Activated naive CD8-positive, alpha-beta T cell (primary cell): ENCODE measurements around the gene MAP3K14.

Experiments
- H3K27ac Mint-ChIP-seq: one replicate; pipeline ENCODE4 v1.8.0; 2021; ENCODE audit warnings: mixed read lengths
- H3K27me3 Mint-ChIP-seq: one replicate; pipeline ENCODE4 v1.8.0; 2021; ENCODE audit warnings: mixed read lengths
- H3K36me3 Mint-ChIP-seq: one replicate; pipeline ENCODE4 v1.8.0; 2021; ENCODE audit warnings: mixed read lengths
- H3K4me1 Mint-ChIP-seq: one replicate; pipeline ENCODE4 v1.8.0; 2021; ENCODE audit warnings: low read depth, mixed read lengths
- H3K4me3 Mint-ChIP-seq: one replicate; pipeline ENCODE4 v1.8.0; 2021; ENCODE audit warnings: mild to moderate bottlenecking, mixed read lengths
- H3K9me3 Mint-ChIP-seq: one replicate; pipeline ENCODE4 v1.8.0; 2021; ENCODE audit warnings: low read depth, mixed read lengths

The MAP3K14 gene

GRCh38 chr17:45271603-45272002, 45.2 kb downstream of the MAP3K14 start:
- Mint-ChIP-seq H3K9me3 (no peaks in the 10 kb centered on the region), H3K4me3 (no peak overlapping the region), H3K27ac (peak overlapping the region; percentile 16), H3K27me3 (no peaks in the 10 kb centered on the region), H3K4me1 (peaks cover 15% of the 10 kb centered on the region), H3K36me3 (peaks cover 2% of the 10 kb centered on the region)

DNA sequence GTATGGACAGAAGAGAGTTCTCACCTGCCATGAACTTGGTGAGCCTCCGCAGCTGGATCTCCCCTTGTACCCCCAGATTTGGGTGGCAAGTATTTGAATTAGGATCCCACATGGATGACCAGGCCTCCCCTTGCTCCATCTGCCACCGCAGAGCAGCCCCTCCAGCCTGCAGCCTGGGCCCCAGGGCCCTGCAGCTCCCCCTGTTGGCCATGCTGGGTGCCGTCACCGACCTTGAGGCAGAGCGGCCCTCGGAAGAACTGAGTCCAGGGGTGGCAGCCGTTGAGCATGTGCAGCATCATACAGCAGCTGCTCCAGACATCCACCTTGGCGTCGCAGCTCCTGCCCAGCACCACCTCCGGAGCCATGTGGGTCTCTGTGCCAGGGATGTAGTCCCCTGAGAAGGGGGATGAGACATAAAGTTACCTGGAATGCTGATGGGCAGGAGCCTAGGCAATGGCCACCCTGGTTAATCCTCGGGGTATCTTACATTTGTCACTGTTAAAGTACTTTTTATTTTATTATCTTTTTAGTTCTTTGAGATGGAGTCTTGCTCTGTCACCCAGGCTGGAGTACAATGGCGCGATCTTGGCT, 45.9 kb downstream of the MAP3K14 start:
- H3K9me3 Mint-ChIP-seq, result no peaks in the 10 kb centered on the region
- H3K27ac Mint-ChIP-seq, result peak overlapping the region; percentile 72
- H3K27me3 Mint-ChIP-seq, result no peaks in the 10 kb centered on the region
- H3K4me1 Mint-ChIP-seq, result peaks cover 15% of the 10 kb centered on the region
- H3K4me3 Mint-ChIP-seq, result no peak overlapping the region
- H3K36me3 Mint-ChIP-seq, result peaks cover 2% of the 10 kb centered on the region

- no peak overlapping the region for H3K4me3 Mint-ChIP-seq
- no peaks in the 10 kb centered on the region for H3K9me3 Mint-ChIP-seq
- peak overlapping the region; percentile 77 for H3K27ac Mint-ChIP-seq
- peaks cover 15% of the 10 kb centered on the region for H3K4me1 Mint-ChIP-seq
- H3K36me3 Mint-ChIP-seq, result peaks cover 2% of the 10 kb centered on the region
- H3K27me3 Mint-ChIP-seq, result no peaks in the 10 kb centered on the region
These were observed 46.9 kb downstream of the MAP3K14 start for GRCh38 chr17:45269912-45270311.

- peaks cover 23% of the 10 kb centered on the region for H3K4me1 Mint-ChIP-seq
- H3K27ac Mint-ChIP-seq, result peak overlapping the region; percentile 75
- peaks cover 2% of the 10 kb centered on the region for H3K36me3 Mint-ChIP-seq
- no peaks in the 10 kb centered on the region for H3K9me3 Mint-ChIP-seq
- H3K4me3 Mint-ChIP-seq, result no peak overlapping the region
- H3K27me3 Mint-ChIP-seq, result no peaks in the 10 kb centered on the region
These were observed 49.3 kb downstream of the MAP3K14 start for GRCh38 chr17:45267436-45268055.

DNA sequence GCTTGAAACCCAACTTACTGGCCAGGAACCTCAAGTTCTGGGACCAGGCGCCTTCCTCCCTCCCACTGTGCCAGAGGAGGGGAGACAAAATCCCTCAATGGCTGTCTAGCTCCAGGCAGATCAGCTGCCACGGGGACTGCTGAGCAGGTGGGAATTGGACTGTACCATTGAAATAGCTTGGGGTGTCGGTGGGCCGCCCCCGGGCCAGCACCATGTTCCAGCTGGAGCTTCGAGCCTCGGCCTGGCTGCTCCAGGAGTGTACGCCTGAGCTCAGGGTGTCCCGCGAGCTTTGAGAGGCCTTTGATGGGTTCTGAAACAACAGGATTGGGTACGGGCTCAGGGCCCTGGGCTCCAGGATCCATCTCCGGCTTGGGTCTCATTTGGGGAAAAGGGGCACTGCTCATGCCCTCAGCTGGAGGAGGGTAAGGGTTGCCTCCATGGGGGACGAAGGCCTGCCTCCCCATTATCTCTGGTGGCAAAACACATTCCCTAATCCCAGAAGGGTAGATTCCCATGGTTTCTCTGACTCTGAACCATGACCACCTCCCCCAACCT, 50.4 kb downstream of the MAP3K14 start:
- H3K27ac Mint-ChIP-seq, result peak overlapping the region; percentile 68

DNA sequence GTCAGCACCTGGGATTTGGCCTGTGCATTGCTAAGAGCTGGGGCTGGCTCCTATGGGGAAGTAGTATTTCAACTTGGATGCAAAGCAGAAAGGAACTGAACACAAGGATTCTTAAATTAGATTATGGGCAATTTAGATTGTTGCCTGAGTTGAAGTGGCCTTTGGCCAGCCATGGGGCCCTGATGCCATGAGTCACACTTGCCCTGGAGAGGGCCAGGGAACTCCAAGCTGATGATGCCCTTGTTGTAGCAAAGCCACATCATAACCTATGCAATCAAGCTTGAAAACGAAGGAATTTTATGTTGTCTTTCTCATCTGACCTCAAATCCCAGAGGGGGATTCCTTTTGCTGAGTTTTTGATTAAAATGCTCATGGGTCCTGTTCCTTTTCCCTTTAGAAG, 51.0 kb downstream of the MAP3K14 start:
- Mint-ChIP-seq H3K4me1 (peaks cover 27% of the 10 kb centered on the region), H3K36me3 (peaks cover 2% of the 10 kb centered on the region), H3K9me3 (no peaks in the 10 kb centered on the region), H3K4me3 (no peak overlapping the region), H3K27me3 (no peaks in the 10 kb centered on the region), H3K27ac (peak overlapping the region; percentile 68)

More for the DNA sequence above, 50.4 kb downstream of the MAP3K14 start:
- Mint-ChIP-seq H3K4me1 (peaks cover 25% of the 10 kb centered on the region), H3K4me3 (no peak overlapping the region), H3K27me3 (no peaks in the 10 kb centered on the region), H3K9me3 (no peaks in the 10 kb centered on the region), H3K36me3 (peaks cover 2% of the 10 kb centered on the region)

DNA sequence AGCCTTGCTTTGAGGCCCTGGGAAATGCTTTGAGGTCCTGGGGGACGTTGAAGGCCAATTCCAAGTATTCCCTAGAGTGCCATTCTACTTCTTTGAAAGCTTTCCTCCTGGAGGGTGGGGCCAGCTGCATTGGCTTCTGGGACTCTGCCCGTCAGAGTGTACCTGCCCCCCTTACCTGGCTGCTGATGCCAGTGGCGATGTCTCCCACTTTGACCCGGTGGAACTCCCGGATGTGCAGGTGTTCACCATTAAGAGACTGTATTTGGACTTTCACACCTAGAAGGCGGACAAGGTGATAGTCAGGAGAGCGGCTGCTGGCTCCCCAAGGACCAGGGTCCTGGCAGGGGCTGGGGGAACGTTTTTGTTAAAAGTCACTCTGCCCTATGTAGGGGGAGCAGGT, 51.8 kb downstream of the MAP3K14 start:
- Mint-ChIP-seq H3K9me3 (no peaks in the 10 kb centered on the region), H3K4me3 (no peak overlapping the region), H3K36me3 (peaks cover 2% of the 10 kb centered on the region), H3K4me1 (peaks cover 27% of the 10 kb centered on the region), H3K27ac (peak overlapping the region; percentile 50), H3K27me3 (no peaks in the 10 kb centered on the region)

DNA sequence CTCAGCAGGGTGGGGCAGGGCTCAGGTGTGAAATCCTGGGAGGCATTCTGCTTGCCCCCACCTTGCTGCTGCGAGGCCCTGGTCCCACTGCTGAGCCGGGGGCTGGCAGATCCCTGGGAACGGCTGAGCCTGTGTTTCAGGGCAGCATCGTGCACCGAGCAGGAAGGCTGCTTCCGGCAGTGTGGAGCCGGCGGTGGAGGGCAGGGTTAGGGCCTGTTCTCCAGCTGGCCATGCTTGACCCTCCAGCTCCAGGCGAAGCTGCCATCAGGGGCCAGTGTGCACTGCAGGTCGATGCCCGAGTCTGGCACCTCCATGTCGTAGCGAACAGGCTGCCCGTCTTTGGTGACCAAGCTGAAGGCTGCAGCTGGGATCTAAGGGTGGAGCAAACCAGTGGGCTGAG, 52.4 kb downstream of the MAP3K14 start:
- Mint-ChIP-seq H3K36me3 (peaks cover 2% of the 10 kb centered on the region), H3K4me1 (peaks cover 22% of the 10 kb centered on the region), H3K4me3 (no peak overlapping the region), H3K27me3 (no peaks in the 10 kb centered on the region), H3K9me3 (no peaks in the 10 kb centered on the region), H3K27ac (no peak overlapping the region)

- H3K27ac Mint-ChIP-seq, result peak overlapping the region; percentile 89
- peaks cover 24% of the 10 kb centered on the region for H3K4me1 Mint-ChIP-seq
- peak overlapping the region; percentile 76 for H3K4me3 Mint-ChIP-seq
- H3K27me3 Mint-ChIP-seq, result no peaks in the 10 kb centered on the region
- H3K9me3 Mint-ChIP-seq, result no peaks in the 10 kb centered on the region
- peaks cover 2% of the 10 kb centered on the region for H3K36me3 Mint-ChIP-seq
These were observed 53.4 kb downstream of the MAP3K14 start for GRCh38 chr17:45263477-45263860.

- H3K27me3 Mint-ChIP-seq, result no peaks in the 10 kb centered on the region
- peak overlapping the region; percentile 89 for H3K27ac Mint-ChIP-seq
- peak overlapping the region; percentile 76 for H3K4me3 Mint-ChIP-seq
- H3K36me3 Mint-ChIP-seq, result no peaks in the 10 kb centered on the region
- H3K9me3 Mint-ChIP-seq, result no peaks in the 10 kb centered on the region
- H3K4me1 Mint-ChIP-seq, result peaks cover 24% of the 10 kb centered on the region
These were observed 54.0 kb downstream of the MAP3K14 start for GRCh38 chr17:45262516-45263476.

DNA sequence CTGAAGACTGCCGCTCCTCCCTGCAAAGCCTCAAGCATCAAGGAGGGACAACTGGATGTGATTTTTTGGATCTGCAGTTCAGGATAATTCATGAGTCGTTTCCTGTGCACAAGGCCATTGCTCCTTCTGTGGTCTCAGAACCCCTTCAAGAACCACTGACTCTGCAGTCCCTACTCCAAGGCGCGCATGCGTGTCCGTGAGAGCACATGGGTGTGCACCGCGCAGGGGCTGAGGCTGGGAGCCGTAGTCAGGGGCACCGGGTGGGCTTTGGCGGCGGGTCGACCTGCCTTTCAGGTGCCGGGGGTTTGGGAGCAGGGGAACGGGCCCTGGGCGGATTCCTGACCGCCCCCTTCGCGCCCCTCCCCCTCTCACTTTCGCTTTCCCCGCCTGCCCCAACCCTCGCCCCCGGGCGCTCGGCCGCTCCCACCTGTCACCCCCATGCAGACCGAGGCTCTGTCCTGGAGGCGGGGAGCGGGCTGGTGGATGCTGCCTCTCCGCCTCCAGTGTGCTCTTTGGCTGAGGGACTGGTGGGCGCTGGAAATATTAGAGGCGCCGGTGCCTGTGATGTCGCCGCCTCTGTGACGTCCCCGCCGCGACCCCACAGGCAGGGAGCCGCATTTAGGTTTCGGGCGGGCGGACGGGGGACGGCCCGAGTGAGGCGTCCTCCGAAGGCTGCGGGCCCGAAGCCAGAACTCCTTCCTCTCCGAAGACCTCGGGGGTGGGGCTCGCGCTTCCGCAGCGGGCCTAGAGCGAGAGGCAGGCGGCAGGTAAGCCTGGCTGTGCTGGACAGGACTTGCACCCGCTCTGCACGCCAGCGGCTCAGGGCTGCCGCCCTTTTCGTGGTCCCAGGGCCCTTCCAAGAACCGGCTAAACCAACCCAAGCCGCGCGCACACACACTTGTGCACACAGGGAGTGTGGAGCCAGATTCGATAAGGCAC, 55.0 kb downstream of the MAP3K14 start, which contains the start of gene SPATA32:
TSS of gene SPATA32 (minus strand) at position 518 of the 939 bp plus-strand sequence. CDS start at position 440, 78 bp downstream.
- Mint-ChIP-seq H3K36me3 (no peaks in the 10 kb centered on the region), H3K27me3 (no peaks in the 10 kb centered on the region), H3K9me3 (no peaks in the 10 kb centered on the region), H3K27ac (peak within 1 kb of the TSS; percentile 89), H3K4me1 (peaks cover 31% of the 10 kb centered on the region), H3K4me3 (peak within 1 kb of the TSS; percentile 76)

GRCh38 chr17:45260204-45260783, 56.5 kb downstream of the MAP3K14 start:
- Mint-ChIP-seq H3K27ac (peak overlapping the region; percentile 84), H3K4me1 (peaks cover 42% of the 10 kb centered on the region), H3K4me3 (no peak overlapping the region), H3K27me3 (no peaks in the 10 kb centered on the region), H3K36me3 (no peaks in the 10 kb centered on the region), H3K9me3 (no peaks in the 10 kb centered on the region)

GRCh38 chr17:45258981-45259380, 57.8 kb downstream of the MAP3K14 start:
- no peaks in the 10 kb centered on the region for H3K9me3 Mint-ChIP-seq
- peaks cover 48% of the 10 kb centered on the region for H3K4me1 Mint-ChIP-seq
- H3K27ac Mint-ChIP-seq, result no peak overlapping the region
- H3K36me3 Mint-ChIP-seq, result no peaks in the 10 kb centered on the region
- H3K27me3 Mint-ChIP-seq, result no peaks in the 10 kb centered on the region
- H3K4me3 Mint-ChIP-seq, result no peak overlapping the region

- no peaks in the 10 kb centered on the region for H3K9me3 Mint-ChIP-seq
- no peak overlapping the region for H3K4me3 Mint-ChIP-seq
- no peaks in the 10 kb centered on the region for H3K27me3 Mint-ChIP-seq
- H3K27ac Mint-ChIP-seq, result peak overlapping the region; percentile 50
- peaks cover 59% of the 10 kb centered on the region for H3K4me1 Mint-ChIP-seq
- H3K36me3 Mint-ChIP-seq, result no peaks in the 10 kb centered on the region
These were observed 59.7 kb downstream of the MAP3K14 start for GRCh38 chr17:45257115-45257514.
